Endometrial microvascular endothelial cells (primary cell): ENCODE results near the gene ADCY1. TPM values are rescaled to one million over a fixed set of nuclear protein-coding genes. Genes with fewer than 3 reads are reported as not detected.
"Not testable (repeated sequence)": the region's sequence is repeated elsewhere in the genome, so short reads cannot be mapped to it uniquely, and the experiment has no call there.

ENCODE experiments used
- in situ Hi-C: cut with HindIII; loops from 2 replicates; pipeline ENCODE4 v1.10.0; 2017; ENCODE audit warnings: low sequenced_read_pairs, low pct_unique_long_range_greater_than_20kb; ENCODE audit errors: inconsistent ontology term
- total RNA-seq: library from RNA; depleted of rRNA; stranded (reverse); fragments of >200 nt; gene quantifications from one replicate; pipeline ENCODE4 v1.2.3, GENCODE V29; 2015; ENCODE audit errors: inconsistent ontology term

ADCY1 gene
- total RNA-seq, result not detected

DNA sequence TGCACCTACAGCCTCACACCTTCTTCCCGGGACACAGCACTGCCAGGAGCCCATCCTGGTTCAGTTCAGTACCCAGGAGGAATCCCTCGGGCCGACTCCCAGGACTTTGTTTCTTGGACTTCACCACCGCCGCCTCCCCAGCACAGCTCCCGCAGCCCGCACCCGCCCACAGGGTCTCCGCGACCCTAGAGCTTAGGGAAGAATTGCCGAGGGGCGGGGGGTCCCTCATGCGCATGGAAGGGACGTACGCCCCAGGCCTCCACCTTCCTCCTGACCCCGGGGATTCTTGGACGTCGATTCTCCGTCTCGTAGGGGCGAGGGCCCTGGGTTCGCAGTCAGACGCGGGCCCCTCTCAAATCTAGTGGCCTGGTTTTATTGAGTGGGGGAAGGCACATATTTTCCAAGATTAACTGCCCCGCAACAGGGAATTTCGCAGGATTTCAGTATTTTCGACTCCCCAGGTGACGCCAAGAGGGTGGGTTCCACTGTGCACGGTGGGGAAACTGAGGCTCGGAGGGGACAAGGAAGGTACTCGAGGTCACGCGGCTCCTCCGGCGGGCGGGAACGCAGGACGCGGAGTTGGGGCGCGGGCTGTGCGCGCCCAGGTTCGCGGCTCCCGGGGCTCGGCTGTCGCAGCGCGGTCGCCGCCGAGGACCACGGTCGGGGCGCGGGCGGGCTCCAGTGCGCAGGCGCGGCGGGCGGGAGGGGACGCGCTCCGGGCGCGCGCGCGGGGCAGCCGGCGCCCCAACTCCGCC lies at the start of gene ADCY1:
Gene ADCY1 (plus strand): TSS at position 708 of the 755 bp plus-strand sequence. CDS start 176 bp downstream, outside the sequence.
- in situ Hi-C loops, result no loop called here

DNA sequence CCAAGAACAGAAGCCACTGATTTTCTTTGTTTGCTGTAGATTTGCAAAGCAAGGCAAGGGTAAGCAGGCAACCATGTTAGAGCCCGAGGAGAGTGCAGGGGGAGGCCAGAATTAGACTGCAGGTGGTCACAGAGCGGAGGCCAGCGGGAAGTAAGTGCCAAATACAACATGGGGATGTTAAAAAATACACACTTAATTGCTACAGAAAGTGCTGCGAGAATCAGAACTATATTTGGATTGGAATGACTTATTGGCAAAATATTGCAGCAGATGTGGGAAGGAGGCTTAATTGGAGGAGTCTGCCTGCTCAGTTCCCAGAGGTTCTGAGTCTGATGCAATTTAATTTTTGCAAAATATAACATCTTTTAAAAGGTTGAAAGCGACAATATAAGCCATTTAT lies 49.7 kb upstream of the ADCY1 start:
- in situ Hi-C loops, result no loop called here

DNA sequence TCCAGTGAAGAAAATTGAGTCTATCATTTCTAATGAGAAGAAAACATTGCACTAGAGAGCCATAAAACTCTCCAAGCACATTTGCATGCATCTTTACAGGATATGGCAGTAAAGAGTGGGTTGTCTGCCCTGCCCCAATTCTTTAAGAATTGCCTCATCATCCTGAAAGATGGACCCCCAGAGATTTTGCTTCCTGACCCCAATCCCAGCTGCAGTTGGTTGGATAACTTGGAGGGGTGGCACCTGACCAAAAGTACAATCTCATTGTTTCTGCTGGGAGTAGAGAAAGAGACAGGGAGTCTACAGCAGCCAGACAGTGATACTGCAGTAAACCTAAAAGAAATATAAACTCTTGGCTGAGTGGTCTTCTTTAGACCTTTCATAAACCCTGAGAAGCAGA lies 49.1 kb upstream of the ADCY1 start:
- in situ Hi-C loops, result no loop called here

DNA sequence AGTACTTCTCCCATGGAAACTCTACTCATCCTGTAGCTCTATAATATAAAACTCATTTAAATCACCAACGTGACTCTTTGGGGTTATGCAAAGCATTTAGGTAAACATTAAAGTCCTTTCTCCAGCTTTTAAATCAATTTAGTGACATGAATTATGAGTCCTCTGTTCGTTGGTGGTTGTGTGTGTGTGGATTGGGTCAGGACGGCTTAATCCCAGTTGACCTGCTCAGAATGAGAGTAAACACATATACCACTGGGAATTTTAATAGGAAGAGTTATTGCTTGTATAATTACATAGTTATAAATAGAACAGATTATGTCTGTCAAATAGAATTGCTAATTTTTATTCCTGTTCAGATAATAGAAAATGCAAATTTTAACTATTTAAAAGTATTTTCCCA lies 30.7 kb upstream of the ADCY1 start:
- in situ Hi-C loops, result no loop called here

DNA sequence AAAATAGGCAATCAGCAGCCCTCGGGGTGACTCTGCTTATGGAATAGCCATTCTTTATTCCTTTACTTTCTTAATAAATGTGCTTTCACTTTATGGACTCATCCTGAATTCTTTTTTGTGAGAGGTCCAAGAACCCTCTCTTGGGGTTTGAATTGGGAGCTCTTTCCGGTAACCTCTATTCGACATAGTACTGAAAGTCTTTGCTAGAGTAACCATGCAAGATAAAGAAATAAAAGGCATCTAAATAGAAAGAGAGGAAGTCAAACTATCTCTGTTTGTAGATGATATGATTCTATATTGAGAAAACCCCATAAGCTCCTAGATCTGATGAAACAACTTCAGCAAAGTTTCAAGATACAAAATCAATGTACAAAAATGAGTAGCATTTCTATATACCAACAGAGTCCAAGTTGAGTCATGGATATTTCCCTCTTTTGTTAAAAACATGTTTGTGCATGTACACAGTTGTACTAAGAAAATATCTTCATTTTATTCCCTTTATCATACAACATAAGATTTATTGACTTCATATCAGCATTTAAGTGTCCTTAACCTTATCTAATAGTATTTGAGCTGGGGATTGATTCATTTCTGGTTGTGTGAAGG lies 29.0 kb upstream of the ADCY1 start:
- in situ Hi-C loops, result not testable (repeated sequence)

DNA sequence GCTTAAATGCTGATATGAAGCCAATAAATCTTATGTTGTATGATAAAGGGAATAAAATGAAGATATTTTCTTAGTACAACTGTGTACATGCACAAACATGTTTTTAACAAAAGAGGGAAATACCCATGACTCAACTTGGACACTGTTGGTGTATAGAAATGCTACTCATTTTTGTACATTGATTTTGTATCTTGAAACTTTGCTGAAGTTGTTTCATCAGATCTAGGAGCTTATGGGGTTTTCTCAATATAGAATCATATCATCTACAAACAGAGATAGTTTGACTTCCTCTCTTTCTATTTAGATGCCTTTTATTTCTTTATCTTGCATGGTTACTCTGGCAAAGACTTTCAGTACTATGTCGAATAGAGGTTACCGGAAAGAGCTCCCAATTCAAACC lies 25.3 kb upstream of the ADCY1 start:
- in situ Hi-C loops, result not testable (repeated sequence)

DNA sequence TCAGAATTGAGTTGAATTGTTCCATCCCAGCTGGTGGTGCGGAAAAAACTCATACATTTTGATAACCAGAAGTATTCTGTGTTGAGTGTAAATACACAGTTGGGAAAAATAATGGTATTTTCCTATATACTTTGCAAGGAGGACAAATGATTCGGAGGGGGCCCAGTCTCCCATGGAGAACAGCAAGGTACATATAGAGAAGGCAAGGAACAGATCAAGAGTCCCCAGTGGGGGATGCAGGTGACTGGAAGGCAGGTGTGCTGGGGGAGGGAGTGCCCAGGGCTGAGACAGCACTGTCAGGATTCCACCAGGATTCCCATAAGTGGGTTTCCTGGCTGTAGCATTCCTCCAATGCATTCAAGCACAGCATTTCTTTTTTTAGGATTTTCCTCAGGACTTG lies 10.8 kb upstream of the ADCY1 start:
- in situ Hi-C loops, result no loop called here

DNA sequence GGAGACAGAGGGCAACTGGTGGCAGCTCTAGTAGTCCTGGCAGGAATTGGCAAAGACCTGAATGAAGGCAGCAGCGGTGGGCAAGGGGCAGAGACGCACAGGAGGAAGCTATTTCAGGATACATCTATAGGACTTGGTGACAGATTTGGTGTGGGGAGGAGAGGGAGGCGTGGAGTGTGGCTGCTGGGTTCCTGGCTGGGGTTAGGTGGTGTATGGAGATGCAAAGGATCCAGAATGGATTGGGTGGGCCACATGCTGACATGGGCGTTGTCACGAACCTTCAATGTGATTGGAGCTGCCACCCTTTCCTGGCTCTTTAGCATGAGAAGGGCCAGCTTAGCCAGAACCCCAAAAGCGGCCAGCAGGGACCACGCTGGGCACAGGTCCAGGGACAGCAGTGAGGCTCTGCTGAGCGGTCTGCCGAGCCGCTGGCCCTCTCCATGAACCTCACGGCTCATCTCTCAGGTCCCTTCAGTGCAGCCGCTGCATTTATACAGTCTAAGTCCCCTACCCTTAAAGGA lies 10.2 kb upstream of the ADCY1 start:
- in situ Hi-C loops, result no loop called here

DNA sequence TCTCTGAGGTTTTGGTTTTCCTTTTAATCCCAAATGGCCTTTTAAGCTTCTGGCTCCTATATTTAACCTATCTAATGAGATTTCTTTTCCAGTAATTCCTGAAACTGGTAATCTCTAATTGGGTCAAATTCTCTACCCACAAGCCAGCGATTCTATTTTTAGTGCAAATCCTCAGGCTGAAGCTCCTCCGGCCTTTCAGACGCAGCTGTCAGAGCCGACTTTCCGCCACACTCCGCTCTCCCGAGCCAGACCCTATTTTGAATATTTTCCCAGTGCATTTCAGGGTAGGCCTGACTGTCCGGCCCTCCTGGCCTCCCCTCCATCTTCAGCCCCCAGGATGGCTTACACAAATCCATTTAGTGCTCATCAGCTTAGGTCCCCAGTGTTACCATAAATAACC lies 9.7 kb upstream of the ADCY1 start:
- in situ Hi-C loops, result no loop called here

DNA sequence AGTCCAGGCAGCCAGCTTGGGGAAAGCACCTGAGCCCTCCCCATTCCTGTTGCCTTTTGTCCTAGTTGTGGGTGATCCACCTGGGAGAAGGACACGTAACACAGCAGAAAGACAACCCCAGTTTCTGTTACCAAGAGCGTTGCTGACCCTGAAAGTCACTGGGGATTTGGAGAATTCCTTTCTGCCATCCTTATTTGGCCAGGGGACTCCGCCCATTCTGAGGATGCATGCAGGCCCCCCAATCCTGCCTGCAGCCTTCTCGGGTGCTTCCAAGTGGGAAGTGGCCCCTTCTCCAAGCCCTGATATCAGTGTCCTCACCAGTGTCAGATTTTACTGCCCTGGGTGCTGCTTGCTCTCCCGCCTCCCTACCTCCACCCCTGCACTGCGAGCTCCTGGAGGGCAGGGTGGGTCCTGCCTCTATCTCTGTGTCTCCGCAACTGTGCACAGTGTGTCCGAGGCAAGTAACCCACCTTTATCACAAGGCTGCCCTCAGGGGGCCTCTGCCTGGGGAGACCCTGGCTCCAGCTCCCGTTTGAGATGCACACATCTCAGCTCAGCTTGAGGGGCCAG lies 9.2 kb upstream of the ADCY1 start:
- in situ Hi-C loops, result no loop called here

DNA sequence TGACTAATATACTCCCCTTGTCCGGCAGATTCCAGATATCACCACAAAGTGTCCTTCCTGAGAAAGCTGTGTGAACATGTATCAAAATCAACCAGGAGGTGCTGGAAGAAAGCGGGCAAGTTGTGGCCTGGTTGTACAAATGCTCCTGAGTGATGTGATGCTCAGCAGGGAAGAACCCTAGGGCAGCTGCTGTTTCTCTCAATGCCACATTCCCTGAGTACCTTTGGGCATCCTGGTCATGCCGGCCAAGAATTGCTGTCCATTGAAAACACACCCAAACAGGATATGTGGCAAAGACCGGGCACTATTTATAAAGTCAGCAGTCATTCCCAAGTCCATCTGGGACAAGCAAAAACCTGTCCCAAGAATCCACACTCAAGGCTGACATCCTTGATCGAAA lies 7.8 kb upstream of the ADCY1 start:
- in situ Hi-C loops, result no loop called here

DNA sequence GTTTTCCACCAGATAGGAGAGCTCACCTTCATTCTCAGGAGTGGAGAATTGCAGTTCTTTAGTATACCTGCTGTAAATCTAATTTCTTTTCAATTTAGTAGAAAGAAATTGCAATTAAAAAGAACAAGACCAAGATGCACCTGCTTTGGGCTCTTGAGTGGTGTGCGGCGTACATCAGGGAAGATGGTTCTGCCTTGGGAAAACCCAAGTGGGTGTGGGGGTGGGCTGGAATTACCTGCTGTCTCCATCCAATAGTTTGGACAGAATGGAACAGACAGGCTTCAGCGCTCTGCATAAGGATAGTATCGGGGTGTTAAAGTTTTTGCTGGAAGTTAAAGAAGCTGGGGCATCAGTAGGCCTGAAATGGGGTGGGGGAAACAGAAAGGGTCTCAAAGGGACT lies 7.2 kb upstream of the ADCY1 start:
- in situ Hi-C loops, result no loop called here

DNA sequence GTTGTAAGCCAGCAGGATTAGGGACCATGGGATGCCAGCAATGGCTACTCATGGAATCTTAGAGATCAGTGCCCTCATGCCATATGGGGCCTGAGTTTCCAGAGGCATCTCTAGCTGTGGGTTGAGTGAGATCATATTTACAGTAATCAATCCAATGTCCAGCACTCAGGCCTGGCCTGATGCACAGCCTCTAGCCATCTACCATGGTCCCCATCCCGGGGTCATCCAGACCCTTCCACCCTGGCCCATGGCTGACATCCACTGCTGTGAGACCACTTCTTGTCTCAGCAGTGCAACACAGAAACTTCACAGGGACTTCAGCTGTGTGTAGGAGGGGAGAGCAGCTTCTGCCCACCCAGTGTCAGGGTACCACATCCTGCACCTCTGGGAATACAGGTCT lies 6.5 kb upstream of the ADCY1 start:
- in situ Hi-C loops, result no loop called here

DNA sequence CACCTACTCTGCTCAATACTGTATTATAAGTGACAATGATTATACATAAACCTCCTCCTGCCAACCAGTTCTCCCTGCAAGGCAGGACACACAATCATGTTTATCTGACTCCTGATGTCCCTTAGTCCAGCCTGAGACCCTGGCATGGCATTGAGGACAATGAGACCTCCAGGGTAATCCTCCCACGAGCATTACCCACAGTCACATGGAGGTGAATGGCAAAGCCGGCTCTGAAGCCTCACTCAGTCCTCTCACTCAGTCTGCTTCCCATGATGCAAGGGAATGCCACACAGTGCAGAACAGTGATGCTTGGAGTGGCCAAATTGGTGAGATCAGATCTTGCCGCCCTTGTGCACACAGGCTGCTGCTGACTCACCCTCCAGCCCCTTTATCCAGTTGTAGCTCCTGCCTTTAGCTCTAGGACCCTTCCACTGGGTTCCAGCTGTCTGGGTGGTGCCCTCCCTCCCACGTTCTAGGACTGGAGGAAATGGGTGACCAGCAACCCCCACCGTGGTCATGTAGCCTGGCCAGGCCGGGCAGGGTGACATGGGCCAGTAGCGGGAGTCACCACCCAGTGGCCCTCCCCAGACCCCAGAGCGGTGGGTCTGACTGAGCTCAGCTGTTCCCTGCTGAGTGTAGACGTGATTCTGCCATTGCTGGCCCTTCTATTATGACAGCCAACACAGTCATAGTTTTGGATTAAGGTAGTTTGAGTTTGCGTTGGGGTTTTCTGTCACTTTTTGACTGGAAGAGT lies 5.5 kb upstream of the ADCY1 start:
- in situ Hi-C loops, result no loop called here

DNA sequence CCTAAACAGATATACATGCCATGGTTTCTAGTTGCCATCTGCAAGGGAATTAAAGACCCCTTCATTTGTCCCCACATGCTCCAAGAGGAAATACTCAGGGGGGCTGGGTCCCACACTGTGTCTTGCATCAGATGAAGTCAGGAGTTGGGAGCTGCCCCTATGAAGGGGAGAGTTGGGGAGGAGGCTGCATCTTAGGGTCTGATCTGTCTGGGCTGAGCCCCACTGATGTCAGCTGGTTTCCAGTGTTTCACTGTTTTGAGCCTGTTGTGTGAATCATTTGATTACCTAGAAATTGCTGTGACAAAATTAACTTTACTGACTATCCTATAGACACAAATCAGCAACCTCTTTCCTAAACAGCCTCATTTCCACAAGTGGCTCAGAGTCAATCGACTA lies 4.9 kb upstream of the ADCY1 start:
- in situ Hi-C loops, result no loop called here

DNA sequence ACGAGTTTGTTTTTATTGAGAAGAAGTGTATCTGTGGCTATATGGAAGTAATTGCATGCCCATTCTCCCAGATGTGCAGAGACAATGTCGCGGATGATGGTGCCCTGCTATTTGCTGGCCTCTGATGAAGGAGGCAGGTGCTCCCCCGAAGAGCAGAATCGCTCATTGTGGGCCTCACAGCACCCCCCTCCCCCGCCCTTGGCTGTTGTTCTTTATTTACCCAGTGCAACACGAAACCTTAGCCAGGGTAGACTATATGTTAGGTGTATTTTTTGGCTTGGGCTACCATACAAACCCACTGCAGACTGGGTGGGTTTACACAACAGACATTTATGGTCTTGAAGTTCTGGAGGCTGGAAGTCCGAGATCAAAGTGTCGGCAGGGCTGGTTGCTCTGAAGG lies 3.4 kb upstream of the ADCY1 start:
- in situ Hi-C loops, result no loop called here

DNA sequence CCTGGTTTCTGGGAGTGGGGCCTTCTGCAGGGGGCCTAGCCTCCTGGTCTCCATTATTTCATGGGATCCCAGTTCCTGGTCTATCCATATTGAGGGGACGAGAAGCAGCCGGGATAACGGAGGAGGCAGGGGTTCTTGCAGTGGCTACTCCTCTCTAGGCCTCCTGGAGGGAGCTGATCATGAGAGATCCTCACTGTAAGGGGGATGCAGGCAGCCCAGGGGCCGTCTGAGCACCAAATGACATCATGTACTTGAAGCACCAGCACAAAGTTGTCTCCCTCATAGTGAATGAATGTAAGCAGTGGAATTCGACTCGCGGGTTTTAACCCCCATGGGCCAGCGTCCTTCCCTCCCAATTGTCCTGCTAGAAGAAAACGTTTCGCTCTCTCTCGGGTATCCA lies 964 bp upstream of the ADCY1 start:
- in situ Hi-C loops, result no loop called here

DNA sequence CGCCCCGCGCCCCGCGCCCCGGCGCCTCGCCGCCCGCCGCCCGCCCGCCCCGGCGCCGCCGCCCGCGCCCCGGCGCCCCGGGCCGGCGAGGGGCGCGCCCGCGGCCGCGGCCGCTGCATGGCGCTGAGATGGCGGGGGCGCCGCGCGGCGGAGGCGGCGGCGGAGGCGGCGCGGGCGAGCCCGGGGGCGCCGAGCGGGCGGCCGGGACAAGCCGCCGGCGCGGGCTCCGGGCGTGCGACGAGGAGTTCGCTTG lies 174 bp downstream of the ADCY1 start:
- in situ Hi-C loops, result no loop called here

DNA sequence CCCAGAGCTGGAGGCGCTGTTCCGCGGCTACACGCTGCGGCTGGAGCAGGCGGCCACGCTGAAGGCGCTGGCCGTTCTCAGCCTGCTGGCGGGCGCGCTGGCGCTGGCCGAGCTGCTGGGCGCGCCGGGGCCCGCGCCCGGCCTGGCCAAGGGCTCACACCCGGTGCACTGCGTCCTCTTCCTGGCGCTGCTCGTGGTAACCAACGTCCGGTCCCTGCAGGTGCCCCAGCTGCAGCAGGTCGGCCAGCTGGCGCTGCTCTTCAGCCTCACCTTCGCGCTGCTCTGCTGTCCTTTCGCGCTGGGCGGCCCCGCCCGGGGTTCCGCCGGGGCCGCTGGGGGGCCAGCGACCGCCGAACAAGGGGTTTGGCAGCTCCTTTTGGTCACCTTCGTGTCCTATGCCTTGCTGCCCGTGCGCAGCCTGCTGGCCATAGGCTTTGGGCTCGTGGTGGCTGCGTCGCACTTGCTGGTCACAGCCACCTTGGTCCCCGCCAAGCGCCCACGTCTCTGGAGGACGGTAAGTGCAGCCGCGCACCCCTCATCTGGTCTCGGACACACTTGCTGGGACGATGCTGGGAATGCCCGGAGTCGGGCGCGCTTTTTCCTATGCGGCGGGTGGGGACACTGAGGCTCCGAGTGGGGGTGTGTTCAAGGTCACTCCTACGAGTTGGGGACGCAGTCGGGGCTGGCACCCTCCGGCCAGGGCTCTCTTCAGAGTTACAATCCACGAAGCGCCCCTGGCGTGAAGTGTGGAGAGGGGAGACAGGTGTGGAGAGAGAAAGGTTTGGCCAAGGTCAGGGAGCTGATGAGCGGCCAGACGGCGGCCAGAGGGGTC lies 717 bp downstream of the ADCY1 start:
- in situ Hi-C loops, result no loop called here
